GM06990 (cell line): ENCODE measurements around the gene OR8B8.
"Not testable (repeated sequence)": the region's sequence is repeated elsewhere in the genome, so short reads cannot be mapped to it uniquely, and the experiment has no call there.

ENCODE experiments used
- DNase-seq: peaks from one replicate; pipeline ENCODE4 v3.0.0-alpha.2; 2011; ENCODE audit not compliant: insufficient read length; ENCODE audit errors: extremely low read depth
- H3K27me3 ChIP-seq: replicated peaks from 2 replicates; pipeline ENCODE4 v1.6.0; 2011; ENCODE audit warnings: low read length; ENCODE audit not compliant: control insufficient read depth, insufficient read depth
- H3K36me3 ChIP-seq: 2 replicates; pipeline ENCODE4 v1.5.1; 2011; ENCODE audit warnings: low read length; ENCODE audit not compliant: control insufficient read depth, insufficient read depth
- H3K4me3 ChIP-seq: replicated peaks from 2 replicates; pipeline ENCODE4 v1.5.1; 2011; ENCODE audit warnings: low read depth, mild to moderate bottlenecking, control low read depth, low read length
- TF ChIP-seq, protein P1 (sequence below): IDR thresholded peaks from 2 replicates; pipeline ENCODE4 v1.5.1; 2011; ENCODE audit warnings: low read length, control low read depth, mild to moderate bottlenecking, inconsistent platforms; ENCODE audit not compliant: insufficient read depth, poor library complexity, severe bottlenecking

The OR8B8 gene

DNA sequence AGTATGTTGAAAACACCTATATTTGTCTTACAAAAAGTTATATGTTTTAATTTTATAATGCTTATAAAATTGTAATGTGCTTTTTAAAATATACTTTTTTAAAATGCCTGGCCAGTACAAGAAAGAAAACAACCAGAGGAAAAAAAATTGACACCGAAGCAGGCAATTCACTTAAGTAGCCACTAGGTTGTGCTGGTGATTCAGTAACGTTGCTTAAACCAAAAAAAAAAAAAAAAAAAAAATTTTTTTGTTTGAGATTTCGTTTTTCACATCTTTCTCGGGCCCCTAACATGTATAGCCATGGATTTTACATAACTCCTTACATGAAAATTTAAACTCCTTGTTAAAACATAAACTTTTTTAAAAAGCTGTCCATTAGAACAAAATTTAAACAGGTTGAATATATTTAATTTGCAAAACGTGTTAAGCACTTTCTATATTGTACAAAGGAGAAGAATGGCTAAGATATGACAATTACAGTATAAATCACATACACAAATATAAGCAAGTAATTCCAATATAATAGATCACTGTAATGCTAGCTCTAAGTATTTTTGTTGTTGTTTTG, 30.1 kb downstream of the OR8B8 start:
- DNase-seq, result no peak
- no peaks in the 10 kb centered on the region for H3K36me3 ChIP-seq
- TF ChIP-seq, protein P1, sequence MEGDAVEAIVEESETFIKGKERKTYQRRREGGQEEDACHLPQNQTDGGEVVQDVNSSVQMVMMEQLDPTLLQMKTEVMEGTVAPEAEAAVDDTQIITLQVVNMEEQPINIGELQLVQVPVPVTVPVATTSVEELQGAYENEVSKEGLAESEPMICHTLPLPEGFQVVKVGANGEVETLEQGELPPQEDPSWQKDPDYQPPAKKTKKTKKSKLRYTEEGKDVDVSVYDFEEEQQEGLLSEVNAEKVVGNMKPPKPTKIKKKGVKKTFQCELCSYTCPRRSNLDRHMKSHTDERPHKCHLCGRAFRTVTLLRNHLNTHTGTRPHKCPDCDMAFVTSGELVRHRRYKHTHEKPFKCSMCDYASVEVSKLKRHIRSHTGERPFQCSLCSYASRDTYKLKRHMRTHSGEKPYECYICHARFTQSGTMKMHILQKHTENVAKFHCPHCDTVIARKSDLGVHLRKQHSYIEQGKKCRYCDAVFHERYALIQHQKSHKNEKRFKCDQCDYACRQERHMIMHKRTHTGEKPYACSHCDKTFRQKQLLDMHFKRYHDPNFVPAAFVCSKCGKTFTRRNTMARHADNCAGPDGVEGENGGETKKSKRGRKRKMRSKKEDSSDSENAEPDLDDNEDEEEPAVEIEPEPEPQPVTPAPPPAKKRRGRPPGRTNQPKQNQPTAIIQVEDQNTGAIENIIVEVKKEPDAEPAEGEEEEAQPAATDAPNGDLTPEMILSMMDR, result peak; percentile 57
- H3K27me3 ChIP-seq, result no peaks in the 10 kb centered on the region
- H3K4me3 ChIP-seq, result no peak overlapping the region

DNA sequence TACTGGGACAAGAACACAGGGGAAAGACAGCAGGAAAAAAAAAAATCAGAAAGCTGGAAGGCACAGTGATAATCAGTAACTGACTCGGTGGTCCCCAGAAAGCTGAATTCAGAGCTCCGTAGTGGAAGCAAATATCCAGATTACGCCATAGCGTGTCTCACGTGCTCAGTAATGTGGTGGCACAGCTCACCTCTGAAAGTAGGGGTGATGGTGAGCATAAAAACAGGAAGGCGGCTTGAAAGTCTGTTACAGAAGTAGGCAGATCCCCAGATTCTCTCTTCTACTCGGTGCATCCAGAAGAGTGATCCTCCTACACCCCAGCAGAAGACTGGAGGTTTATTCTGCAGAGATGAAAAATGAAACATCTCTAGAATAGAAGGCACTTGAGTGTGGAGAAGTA, 35.6 kb downstream of the OR8B8 start:
- TF ChIP-seq, protein P1, result no peak
- DNase-seq, result no peak
- Histone ChIP-seq H3K4me3 (no peak overlapping the region), H3K36me3 (no peaks in the 10 kb centered on the region), H3K27me3 (no peaks in the 10 kb centered on the region)

DNA sequence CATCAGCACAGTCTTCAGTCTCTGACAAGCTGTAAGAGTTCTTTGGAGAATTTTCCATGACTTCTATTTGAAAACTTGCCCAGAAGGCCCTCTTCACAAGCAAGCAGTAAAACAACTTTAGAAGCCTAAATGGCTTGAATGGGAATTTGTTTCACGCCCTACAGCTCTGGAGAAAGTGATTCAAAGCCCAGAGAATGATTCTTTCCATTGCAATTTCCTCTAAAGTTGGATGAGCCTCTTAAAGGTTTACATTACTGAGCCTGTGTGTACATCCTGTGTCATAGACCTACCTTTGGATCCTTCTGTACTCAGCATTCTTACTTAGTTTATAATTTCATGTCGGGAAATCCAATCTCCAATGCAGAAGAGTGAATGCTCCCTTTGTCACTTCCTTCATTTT, 39.9 kb downstream of the OR8B8 start:
- no peak for DNase-seq
- H3K4me3 ChIP-seq, result no peak overlapping the region
- TF ChIP-seq, protein P1, result no peak
- no peaks in the 10 kb centered on the region for H3K27me3 ChIP-seq
- no peaks in the 10 kb centered on the region for H3K36me3 ChIP-seq

DNA sequence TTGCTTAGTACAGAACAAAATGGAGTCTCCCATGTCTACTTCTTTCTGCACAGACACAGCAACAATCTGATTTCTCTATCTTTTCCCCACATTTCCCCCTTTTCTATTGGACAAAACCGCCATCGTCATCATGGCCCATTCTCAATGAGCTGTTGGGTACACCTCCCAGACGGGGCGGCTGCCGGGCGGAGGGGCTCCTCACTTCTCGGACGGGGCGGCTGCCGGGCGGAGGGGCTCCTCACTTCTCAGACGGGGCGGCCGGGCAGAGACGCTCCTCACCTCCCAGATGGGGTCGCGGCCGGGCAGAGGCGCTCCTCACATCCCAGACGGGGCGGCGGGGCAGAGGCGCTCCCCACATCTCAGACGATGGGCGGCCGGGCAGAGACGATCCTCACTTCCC, 42.3 kb downstream of the OR8B8 start:
- not testable (repeated sequence) for DNase-seq, H3K4me3 ChIP-seq, H3K27me3 ChIP-seq, H3K36me3 ChIP-seq

DNA sequence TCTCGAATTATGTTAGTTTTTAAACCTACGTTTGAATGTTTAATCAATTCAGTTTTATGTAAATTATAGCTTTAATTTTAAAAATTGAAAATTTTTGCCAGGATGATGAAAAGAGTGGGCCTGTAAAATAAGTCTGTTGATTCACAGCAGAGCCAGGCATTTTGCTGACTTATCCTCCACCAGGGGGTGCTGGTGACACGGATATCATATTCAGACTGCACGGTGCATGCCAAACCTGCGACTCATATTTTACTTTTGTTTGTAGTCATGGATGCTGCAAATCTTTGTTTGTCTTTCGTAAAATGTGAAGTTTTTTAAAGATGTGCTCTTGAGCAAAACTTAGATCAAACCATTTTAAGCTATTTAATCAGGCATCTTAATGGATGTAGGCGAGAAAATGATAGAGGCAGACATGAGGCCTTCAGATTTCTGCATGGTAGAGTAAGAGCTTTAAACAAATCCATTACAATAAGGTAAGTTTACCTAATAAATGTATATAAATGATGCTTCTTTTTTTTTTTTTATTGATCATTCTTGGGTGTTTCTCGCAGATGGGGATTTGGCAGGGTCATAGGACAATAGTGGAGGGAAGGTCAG, 43.1 kb downstream of the OR8B8 start:
- no peak overlapping the region for H3K4me3 ChIP-seq
- TF ChIP-seq, protein P1, result peak; percentile 87
- peak; percentile 11 for DNase-seq
- H3K27me3 ChIP-seq, result no peaks in the 10 kb centered on the region
- H3K36me3 ChIP-seq, result no peaks in the 10 kb centered on the region

DNA sequence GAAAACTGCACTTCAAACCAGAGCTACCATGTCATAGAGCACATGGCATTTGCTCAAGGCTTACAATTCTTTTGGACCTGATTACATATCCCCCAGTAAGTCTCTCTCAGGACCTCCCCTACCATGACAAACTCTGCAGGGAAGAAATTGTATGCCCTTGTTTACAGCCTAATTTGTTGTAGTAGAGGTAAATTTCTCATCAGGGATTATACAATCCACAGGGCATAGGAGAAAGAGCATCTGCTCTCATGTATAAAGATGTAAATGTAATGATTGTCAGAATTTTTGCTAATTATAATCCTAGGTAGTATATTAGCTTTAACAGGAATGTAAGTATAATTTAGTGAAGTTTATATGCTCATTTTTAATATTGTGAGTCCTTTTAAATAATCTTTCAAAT, 46.6 kb downstream of the OR8B8 start, which contains the start of gene OR8B3:
Gene OR8B3, minus strand, starts transcription at position 101 of the 400 bp plus-strand sequence. CDS start 1,673 bp downstream, outside the sequence.
- no peak for DNase-seq
- TF ChIP-seq, protein P1, result no peak
- no peaks in the 10 kb centered on the region for H3K36me3 ChIP-seq
- no peak within 1 kb of the TSS for H3K4me3 ChIP-seq
- no peaks in the 10 kb centered on the region for H3K27me3 ChIP-seq

DNA sequence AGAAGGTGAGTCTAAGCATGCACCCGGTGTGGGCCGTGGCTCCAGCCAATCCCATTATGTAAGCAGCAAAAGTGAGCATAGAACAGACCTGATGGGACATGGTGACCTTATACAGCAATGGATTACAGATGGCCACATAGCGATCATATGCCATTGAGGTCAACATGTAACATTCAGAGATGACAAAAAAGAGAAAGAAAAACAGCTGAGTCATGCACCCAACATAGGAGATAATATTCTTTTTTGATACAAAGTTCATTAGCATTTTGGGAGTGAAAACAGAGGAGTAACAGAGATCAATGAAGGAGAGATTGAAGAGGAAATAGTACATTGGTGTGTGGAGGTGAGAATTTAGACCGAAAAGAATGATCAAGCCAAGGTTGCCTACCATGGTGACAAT, 48.6 kb downstream of the OR8B8 start:
- not testable (repeated sequence) for H3K27me3 ChIP-seq, DNase-seq, H3K36me3 ChIP-seq, H3K4me3 ChIP-seq
